SK-N-SH treated with all-trans-retinoic acid at 6 μM for 48 hours (cell line): Measurements from ENCODE around the gene CFDP1.

ENCODE experiments used
- ATAC-seq: fragments of 200-7000 bp; cut with Tn5 transposase; 3 replicates; pipeline ENCODE4 v1.9.1; 2020; ENCODE audit warnings: mild to moderate bottlenecking, moderate library complexity
- ARNTL ChIP-seq: fragments of 450-650 bp; formaldehyde crosslinking; IDR thresholded peaks from 2 replicates; pipeline ENCODE4 v1.5.0; 2020; ENCODE audit warnings: low read depth, mild to moderate bottlenecking, moderate library complexity, borderline replicate concordance
- BACH2 ChIP-seq: fragments of 250-450 bp; sonication (Bioruptor Pico); IDR thresholded peaks from 2 replicates; pipeline ENCODE4 v1.9.0; 2021; ENCODE audit warnings: mild to moderate bottlenecking, borderline replicate concordance
- CSDC2 ChIP-seq: fragments of 250-450 bp; sonication (Bioruptor Pico); IDR thresholded peaks from 2 replicates; pipeline ENCODE4 v1.5.0; 2020; ENCODE audit warnings: mild to moderate bottlenecking, moderate library complexity
- CSRNP3 ChIP-seq: fragments of 250-450 bp; sonication (Bioruptor Pico); IDR thresholded peaks from 2 replicates; pipeline ENCODE4 v1.5.1; 2021; ENCODE audit warnings: mild to moderate bottlenecking, moderate library complexity
- GLIS3 ChIP-seq: fragments of 250-450 bp; sonication (Bioruptor Pico); IDR thresholded peaks from 2 replicates; pipeline ENCODE4 v1.5.0; 2020; ENCODE audit warnings: mild to moderate bottlenecking, moderate library complexity
- OSR1 ChIP-seq: fragments of 250-450 bp; sonication (Bioruptor Pico); IDR thresholded peaks from 2 replicates; pipeline ENCODE4 v1.8.0; 2022; ENCODE audit warnings: moderate library complexity, mild to moderate bottlenecking, inconsistent platforms
- PATZ1 ChIP-seq: fragments of 250-450 bp; sonication (Bioruptor Pico); IDR thresholded peaks from 2 replicates; pipeline ENCODE4 v1.8.0; 2020; ENCODE audit warnings: mild to moderate bottlenecking, moderate library complexity, borderline replicate concordance
- POU6F1 ChIP-seq: fragments of 250-450 bp; sonication (Bioruptor Pico); IDR thresholded peaks from 2 replicates; pipeline ENCODE4 v1.8.0; 2021; ENCODE audit warnings: low read depth, mild to moderate bottlenecking, moderate library complexity, borderline replicate concordance
- PPARA ChIP-seq: fragments of 250-450 bp; sonication (Bioruptor Pico); IDR thresholded peaks from 2 replicates; pipeline ENCODE4 v1.5.0; 2020; ENCODE audit warnings: mild to moderate bottlenecking, borderline replicate concordance
- RARB ChIP-seq: fragments of 250-450 bp; sonication (Bioruptor Pico); IDR thresholded peaks from 2 replicates; pipeline ENCODE4 v1.8.0; 2021; ENCODE audit warnings: mild to moderate bottlenecking, moderate library complexity
- SNAI2 ChIP-seq: fragments of 250-450 bp; sonication (Bioruptor Pico); IDR thresholded peaks from 2 replicates; pipeline ENCODE4 v1.5.0; 2020; ENCODE audit warnings: mild to moderate bottlenecking, moderate library complexity
- TCF4 ChIP-seq: fragments of 250-450 bp; sonication (Bioruptor Pico); IDR thresholded peaks from 2 replicates; pipeline ENCODE4 v1.8.0; 2021; ENCODE audit warnings: mild to moderate bottlenecking, moderate library complexity, borderline replicate concordance
- TOX ChIP-seq: fragments of 250-450 bp; sonication (Bioruptor Pico); IDR thresholded peaks from 2 replicates; pipeline ENCODE4 v1.8.0; 2021; ENCODE audit warnings: mild to moderate bottlenecking, moderate library complexity, borderline replicate concordance
- TSHZ2 ChIP-seq: fragments of 250-450 bp; sonication (Bioruptor Pico); IDR thresholded peaks from 2 replicates; pipeline ENCODE4 v1.5.0; 2020; ENCODE audit warnings: mild to moderate bottlenecking, moderate library complexity
- ZC3H10 ChIP-seq: fragments of 250-450 bp; sonication (Bioruptor Pico); IDR thresholded peaks from 2 replicates; pipeline ENCODE4 v1.5.1; 2021; ENCODE audit warnings: mild to moderate bottlenecking, moderate library complexity
- ZFP3 ChIP-seq: fragments of 250-450 bp; sonication (Bioruptor Pico); IDR thresholded peaks from 2 replicates; pipeline ENCODE4 v1.5.0; 2020; ENCODE audit warnings: mild to moderate bottlenecking, moderate library complexity
- ZNF565 ChIP-seq: fragments of 450-650 bp; formaldehyde crosslinking; conservative IDR thresholded peaks from 2 replicates; pipeline ENCODE4 v1.5.0; 2020; ENCODE audit warnings: low read depth, mild to moderate bottlenecking, moderate library complexity
- ZNF8 ChIP-seq: fragments of 450-650 bp; formaldehyde crosslinking; IDR thresholded peaks from 2 replicates; pipeline ENCODE4 v1.5.0; 2020; ENCODE audit warnings: mild to moderate bottlenecking, moderate library complexity

The CFDP1 gene

GRCh38 chr16:75264457-75264998, 168.8 kb downstream of the CFDP1 start:
- TF ChIP-seq TCF4 (CRISPR knock-in tag): peak; percentile 71; the same call in 1 of the 2 replicates
- no peak for TF ChIP-seq GLIS3 (CRISPR knock-in tag)
- peak; percentile 39 for ATAC-seq

- TF ChIP-seq TCF4 (CRISPR knock-in tag) (no peak), ZNF8 (CRISPR knock-in tag) (no peak), RARB (CRISPR knock-in tag) (no peak), ZFP3 (CRISPR knock-in tag) (no peak), ARNTL (no peak), POU6F1 (no peak), PPARA (CRISPR knock-in tag) (no peak), PATZ1 (CRISPR knock-in tag) (no peak)
- TF ChIP-seq, all 23 proteins: peak for 0
- peak; percentile 23 for ATAC-seq
These were observed 169.3 kb downstream of the CFDP1 start for GRCh38 chr16:75263963-75264445.

GRCh38 chr16:75263291-75263962, 169.9 kb downstream of the CFDP1 start:
- no peak for TF ChIP-seq OSR1 (CRISPR knock-in tag)
- no peak for TF ChIP-seq TSHZ2 (CRISPR knock-in tag)
- no peak for TF ChIP-seq RARB (CRISPR knock-in tag)
- no peak for TF ChIP-seq SNAI2
- no peak for TF ChIP-seq ZNF8 (CRISPR knock-in tag)
- no peak for TF ChIP-seq BACH2
- TF ChIP-seq CSDC2 (CRISPR knock-in tag): no peak
- TF ChIP-seq TCF4 (CRISPR knock-in tag): no peak
- TF ChIP-seq PPARA (CRISPR knock-in tag): no peak
- TF ChIP-seq POU6F1: no peak
- no peak for TF ChIP-seq CSRNP3 (CRISPR knock-in tag)
- no peak for TF ChIP-seq GLIS3 (CRISPR knock-in tag)
- no peak for TF ChIP-seq TOX (CRISPR knock-in tag)
- ATAC-seq: no peak; the same call in 2 of the 3 replicates

- no peak for TF ChIP-seq ZC3H10
- TF ChIP-seq ZFP3 (CRISPR knock-in tag): no peak
- TF ChIP-seq TSHZ2 (CRISPR knock-in tag): no peak
- TF ChIP-seq GLIS3 (CRISPR knock-in tag): no peak
- no peak for TF ChIP-seq CSDC2 (CRISPR knock-in tag)
- TF ChIP-seq TCF4 (CRISPR knock-in tag): no peak
- no peak for TF ChIP-seq OSR1 (CRISPR knock-in tag)
- no peak for TF ChIP-seq PATZ1 (CRISPR knock-in tag)
- no peak for TF ChIP-seq ARNTL
- no peak for TF ChIP-seq ZNF565
- no peak for TF ChIP-seq SNAI2
- ATAC-seq: no peak
These were observed 170.5 kb downstream of the CFDP1 start for GRCh38 chr16:75262800-75263127.
